HEK293 (cell line): Measurements from ENCODE around the gene CAND2.

Source experiments
- CTCF ChIA-PET: fragments of 350-600 bp; formaldehyde crosslinking; extraction: SDS; loops from one replicate; lab custom pipeline; 2021; ENCODE audit warnings: antibody characterized with exemption; lab: Yijun Ruan, JAX
- POLR2A ChIA-PET: fragments of 300-600 bp; formaldehyde crosslinking; extraction: SDS; loops from one replicate; lab custom pipeline; 2020; ENCODE audit warnings: antibody characterized with exemption, inconsistent platforms; lab: Yijun Ruan, JAX
- H3K27ac ChIP-seq: fragments of 200-500 bp; sonication (Bioruptor generic); 2 replicates; pipeline ENCODE4 v1.5.1; 2014; ENCODE audit warnings: low read depth, low read length, control low read depth, inconsistent platforms; ENCODE audit errors: extremely low read depth
- H3K36me3 ChIP-seq, 2 experiments: fragments of 200-500 bp in 1 of 2; sonication (Bioruptor generic) in 1 of 2; 1 replicate in 1 of 2; 2 replicates in 1 of 2; pipeline ENCODE4 v1.5.1; 2014 to 2017; ENCODE audit warnings: inconsistent platforms in 2 of 2, low read length in 2 of 2; ENCODE audit not compliant: control insufficient read depth in 2 of 2, insufficient read depth in 1 of 2
- H3K4me1 ChIP-seq: fragments of 200-500 bp; sonication (Bioruptor generic); 2 replicates; pipeline ENCODE4 v1.5.1; 2014; ENCODE audit warnings: mild to moderate bottlenecking, low read length, inconsistent platforms; ENCODE audit not compliant: control insufficient read depth, insufficient read depth
- H3K4me3 ChIP-seq: 2 replicates; pipeline ENCODE4 v1.5.1; 2011; ENCODE audit warnings: low read depth, mild to moderate bottlenecking, control low read depth, low read length, moderate library complexity
- H3K9me3 ChIP-seq: fragments of 200-500 bp; sonication (Bioruptor generic); 2 replicates; pipeline ENCODE4 v1.5.1; 2014; ENCODE audit warnings: low read depth, low read length, inconsistent platforms; ENCODE audit not compliant: control insufficient read depth, insufficient read depth
- BCL11B ChIP-seq: fragments of 450-650 bp; formaldehyde crosslinking; IDR thresholded peaks from 2 replicates; pipeline ENCODE4 v1.5.1; 2016; ENCODE audit warnings: low read depth, missing biosample characterization, missing genetic modification characterization
- GLI2 ChIP-seq: fragments of 450-650 bp; formaldehyde crosslinking; IDR thresholded peaks from 2 replicates; pipeline ENCODE4; 2017; ENCODE audit warnings: missing biosample characterization, missing genetic modification characterization, low read depth, borderline replicate concordance
- KLF1 ChIP-seq: fragments of 450-650 bp; formaldehyde crosslinking; IDR thresholded peaks from 2 replicates; pipeline ENCODE4 v1.5.1; 2016; ENCODE audit warnings: missing biosample characterization, missing genetic modification characterization
- TCF7L2 ChIP-seq: IDR thresholded peaks from 2 replicates; pipeline ENCODE4 v1.6.1; 2011; ENCODE audit warnings: low read depth, mild to moderate bottlenecking, inconsistent platforms, low read length, moderate library complexity, borderline replicate concordance
- ZBTB49 ChIP-seq: fragments of 450-650 bp; formaldehyde crosslinking; IDR thresholded peaks from 2 replicates; pipeline ENCODE4 v1.5.1; 2016; ENCODE audit warnings: missing biosample characterization, missing genetic modification characterization, low read depth
- ZFP41 ChIP-seq: fragments of 450-650 bp; formaldehyde crosslinking; IDR thresholded peaks from 2 replicates; pipeline ENCODE4 v1.5.1; 2016; ENCODE audit warnings: missing biosample characterization, missing genetic modification characterization, borderline replicate concordance
- ZNF19 ChIP-seq: fragments of 450-650 bp; formaldehyde crosslinking; IDR thresholded peaks from 2 replicates; pipeline ENCODE4; 2016; ENCODE audit warnings: missing biosample characterization, missing genetic modification characterization, low read depth
- ZNF248 ChIP-seq: fragments of 450-650 bp; formaldehyde crosslinking; IDR thresholded peaks from 2 replicates; pipeline ENCODE4 v1.5.1; 2017; ENCODE audit warnings: missing biosample characterization, missing genetic modification characterization
- ZNF280C ChIP-seq: fragments of 450-650 bp; formaldehyde crosslinking; IDR thresholded peaks from 2 replicates; pipeline ENCODE4 v1.5.1; 2016; ENCODE audit warnings: missing biosample characterization, missing genetic modification characterization
- ZNF292 ChIP-seq: fragments of 450-650 bp; formaldehyde crosslinking; IDR thresholded peaks from 2 replicates; pipeline ENCODE4 v1.5.1; 2016; ENCODE audit warnings: low read depth, missing biosample characterization, missing genetic modification characterization, borderline replicate concordance
- ZNF302 ChIP-seq: fragments of 450-650 bp; formaldehyde crosslinking; IDR thresholded peaks from 2 replicates; pipeline ENCODE4 v1.5.1; 2016; ENCODE audit warnings: missing biosample characterization, missing genetic modification characterization, low read depth
- ZNF37A ChIP-seq: fragments of 450-650 bp; IDR thresholded peaks from 2 replicates; pipeline ENCODE4 v1.5.1; 2018; ENCODE audit warnings: missing biosample characterization, missing genetic modification characterization
- ZNF398 ChIP-seq: fragments of 450-650 bp; formaldehyde crosslinking; IDR thresholded peaks from 2 replicates; pipeline ENCODE4 v1.5.1; 2017; ENCODE audit warnings: missing biosample characterization, missing genetic modification characterization
- ZNF426 ChIP-seq: fragments of 450-650 bp; formaldehyde crosslinking; IDR thresholded peaks from 2 replicates; pipeline ENCODE4 v1.5.1; 2017; ENCODE audit warnings: missing biosample characterization, missing genetic modification characterization, mild to moderate bottlenecking, inconsistent platforms, moderate library complexity
- ZNF549 ChIP-seq: fragments of 450-650 bp; IDR thresholded peaks from 2 replicates; pipeline ENCODE4 v1.5.1; 2018; ENCODE audit warnings: missing biosample characterization, missing genetic modification characterization, mild to moderate bottlenecking, inconsistent platforms, moderate library complexity
- ZNF645 ChIP-seq: fragments of 450-650 bp; formaldehyde crosslinking; IDR thresholded peaks from 2 replicates; pipeline ENCODE4; 2016; ENCODE audit warnings: missing biosample characterization, missing genetic modification characterization
- ZNF777 ChIP-seq: fragments of 450-650 bp; formaldehyde crosslinking; IDR thresholded peaks from 2 replicates; pipeline ENCODE4 v1.5.1; 2017; ENCODE audit warnings: missing biosample characterization, missing genetic modification characterization, borderline replicate concordance
- ZNF785 ChIP-seq: fragments of 450-650 bp; formaldehyde crosslinking; IDR thresholded peaks from 2 replicates; pipeline ENCODE4 v1.5.1; 2016; ENCODE audit warnings: missing biosample characterization, missing genetic modification characterization
- ZSCAN5A ChIP-seq: fragments of 450-650 bp; formaldehyde crosslinking; IDR thresholded peaks from 2 replicates; pipeline ENCODE4 v1.5.1; 2016; ENCODE audit warnings: missing biosample characterization, missing genetic modification characterization

CAND2 gene

GRCh38 chr3:12754313-12754712 lies 42.2 kb upstream of the CAND2 start (continued):
- TF ChIP-seq ZNF280C (tag by site-specific recombination) (no peak), ZNF248 (tag by site-specific recombination) (no peak), KLF1 (tag by site-specific recombination) (no peak), BCL11B (tag by site-specific recombination) (no peak), ZNF398 (tag by site-specific recombination) (no peak), ZFP41 (tag by site-specific recombination) (no peak), ZNF645 (tag by site-specific recombination) (no peak), ZNF426 (tag by site-specific recombination) (no peak), ZNF19 (tag by site-specific recombination) (no peak), ZNF302 (tag by site-specific recombination) (no peak)

DNA sequence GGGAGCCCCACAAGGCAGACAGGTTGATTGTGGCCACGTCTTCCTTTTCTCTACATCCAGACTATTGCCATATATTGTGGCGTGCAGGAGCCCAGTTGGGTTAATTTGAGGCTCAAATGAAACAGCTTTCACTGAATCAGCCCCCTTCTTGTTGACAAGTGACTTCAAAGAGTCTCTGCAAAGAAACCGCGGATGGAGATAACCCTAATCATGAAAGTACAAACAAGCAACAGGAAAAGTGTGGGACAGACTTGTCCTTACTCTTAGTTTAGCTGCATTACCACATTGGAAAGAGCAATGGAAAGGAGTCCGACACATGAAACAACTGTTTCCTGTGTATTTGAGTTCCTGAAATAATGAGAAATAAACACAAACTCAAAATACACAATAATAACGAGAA lies 40.7 kb upstream of the CAND2 start:
- ChIA-PET CTCF (no interaction called here), POLR2A (no interaction called here)
- TF ChIP-seq ZSCAN5A (tag by site-specific recombination) (no peak), ZNF37A (tag by site-specific recombination) (no peak), ZNF292 (tag by site-specific recombination) (no peak), TCF7L2 (no peak), ZBTB49 (tag by site-specific recombination) (no peak), ZNF785 (no peak), ZNF549 (tag by site-specific recombination) (no peak), ZNF777 (tag by site-specific recombination) (no peak), GLI2 (tag by site-specific recombination) (no peak)
- Histone ChIP-seq H3K4me3 (no peak overlapping the region), H3K4me1 (peaks cover 6% of the 10 kb centered on the region), H3K9me3 (no peaks in the 10 kb centered on the region), H3K36me3 (no peaks in the 10 kb centered on the region), H3K27ac (no peak overlapping the region)
